ENCODE results near the gene POLN. TPM values are rescaled to one million over a fixed set of nuclear protein-coding genes. Genes with fewer than 3 reads are reported as not detected.

The POLN gene
- total RNA-seq, 2 experiments from 2014 or later, result 2.1 to 2.3 TPM

GRCh38 chr4:2072971-2073807, 168.7 kb downstream of the POLN start:
- intact Hi-C loops (cut with DNase I, micrococcal nuclease), result no loop called here
- H3K4me1 ChIP-seq (ENCODE audit: insufficient read depth, low read length), result no peaks in the 10 kb centered on the region
- H3K27me3 Mint-ChIP-seq, result no peaks in the 10 kb centered on the region
- CTCF ChIA-PET, result no interaction called here
- H3K36me3 ChIP-seq (ENCODE audit: insufficient read depth, low read length), result no peaks in the 10 kb centered on the region
- H3K9me3 Mint-ChIP-seq, result no peaks in the 10 kb centered on the region
- no peaks in the 10 kb centered on the region for H3K9me3 ChIP-seq (ENCODE audit: control insufficient read depth in 1 of 2, insufficient read depth in 1 of 2, low read length in 2 of 2)
- POLR2A ChIA-PET, result no interaction called here
- no peaks in the 10 kb centered on the region for H3K36me3 Mint-ChIP-seq (ENCODE audit: low read depth)
- no peak overlapping the region for H3K4me3 ChIP-seq (ENCODE audit: low read length)
- H3K4me1 Mint-ChIP-seq (ENCODE audit: low read depth), result no peaks in the 10 kb centered on the region
- no peak for ATAC-seq (ENCODE audit: poor library complexity)
- no peaks in the 10 kb centered on the region for H3K27me3 ChIP-seq (ENCODE audit: control insufficient read depth in 1 of 2, insufficient read depth in 2 of 2, low read length in 2 of 2)
- no peak overlapping the region for H3K27ac ChIP-seq (ENCODE audit: low read depth in 1 of 2, low read length in 2 of 2)
- H3K4me3 Mint-ChIP-seq, result no peak overlapping the region
- no peak overlapping the region for H3K27ac Mint-ChIP-seq
- no peak for TF ChIP-seq CTCF (IDR thresholded peaks at IDR 0.05)
- peak in 1 of 14 experiments; percentile 6 for DNase-seq

- peaks cover 0 to 4% of the 10 kb centered on the region in 2 experiments for H3K9me3 ChIP-seq (ENCODE audit: control insufficient read depth in 1 of 2, insufficient read depth in 1 of 2, low read length in 2 of 2)
- ChIA-PET POLR2A (no interaction called here), CTCF (no interaction called here)
- H3K9me3 Mint-ChIP-seq, result no peaks in the 10 kb centered on the region
- H3K4me3 ChIP-seq (ENCODE audit: low read length), result no peak overlapping the region
- no peak overlapping the region for H3K4me3 Mint-ChIP-seq
- no peaks in the 10 kb centered on the region for H3K4me1 Mint-ChIP-seq (ENCODE audit: low read depth)
- DNase-seq (peak in 1 of 14 experiments; percentile 13), ATAC-seq (ENCODE audit: poor library complexity) (no peak)
- H3K36me3 ChIP-seq (ENCODE audit: insufficient read depth, low read length), result no peaks in the 10 kb centered on the region
- no peak overlapping the region for H3K27ac ChIP-seq (ENCODE audit: low read depth in 1 of 2, low read length in 2 of 2)
- TF ChIP-seq CTCF (IDR thresholded peaks at IDR 0.05), result no peak
- H3K27me3 Mint-ChIP-seq, result no peaks in the 10 kb centered on the region
- no peaks in the 10 kb centered on the region for H3K4me1 ChIP-seq (ENCODE audit: insufficient read depth, low read length)
- H3K36me3 Mint-ChIP-seq (ENCODE audit: low read depth), result no peaks in the 10 kb centered on the region
- no peaks in the 10 kb centered on the region for H3K27me3 ChIP-seq (ENCODE audit: control insufficient read depth in 1 of 2, insufficient read depth in 2 of 2, low read length in 2 of 2)
- intact Hi-C loops (cut with DNase I, micrococcal nuclease), result no loop called here
- no peak overlapping the region for H3K27ac Mint-ChIP-seq
Observed at GRCh38 chr4:2071912-2072867, 169.7 kb downstream of the POLN start.

GRCh38 chr4:2071252-2071911, 170.5 kb downstream of the POLN start:
- Mint-ChIP-seq H3K27ac (no peak overlapping the region), H3K4me3 (no peak overlapping the region), H3K9me3 (no peaks in the 10 kb centered on the region), H3K36me3 (ENCODE audit: low read depth) (no peaks in the 10 kb centered on the region), H3K4me1 (ENCODE audit: low read depth) (no peaks in the 10 kb centered on the region), H3K27me3 (no peaks in the 10 kb centered on the region)
- intact Hi-C loops (cut with DNase I, micrococcal nuclease), result no loop called here
- no peaks in the 10 kb centered on the region for H3K36me3 ChIP-seq (ENCODE audit: insufficient read depth, low read length)
- ATAC-seq (ENCODE audit: poor library complexity), result no peak
- ChIA-PET POLR2A (no interaction called here), CTCF (no interaction called here)
- H3K9me3 ChIP-seq (ENCODE audit: control insufficient read depth in 1 of 2, insufficient read depth in 1 of 2, low read length in 2 of 2), result peaks cover 0 to 4% of the 10 kb centered on the region in 2 experiments
- peak in 1 of 14 experiments; percentile 8 for DNase-seq
- H3K4me3 ChIP-seq (ENCODE audit: low read length), result no peak overlapping the region
- no peak overlapping the region for H3K27ac ChIP-seq (ENCODE audit: low read depth in 1 of 2, low read length in 2 of 2)
- H3K4me1 ChIP-seq (ENCODE audit: insufficient read depth, low read length), result no peaks in the 10 kb centered on the region
- no peak for TF ChIP-seq CTCF (IDR thresholded peaks at IDR 0.05)
- no peaks in the 10 kb centered on the region for H3K27me3 ChIP-seq (ENCODE audit: control insufficient read depth in 1 of 2, insufficient read depth in 2 of 2, low read length in 2 of 2)
